CD4-positive, alpha-beta T cell treated with Interleukin-4 for 1 hour (primary cell): ENCODE results near the gene TTC5.
"Not testable (repeated sequence)": the region's sequence is repeated elsewhere in the genome, so short reads cannot be mapped to it uniquely, and the experiment has no call there.

ENCODE experiments used
- DNase-seq, 2 donors: peaks; one replicate each; pipeline ENCODE4 v3.0.0-alpha.2; 2020 to 2022

TTC5 gene, protein sequence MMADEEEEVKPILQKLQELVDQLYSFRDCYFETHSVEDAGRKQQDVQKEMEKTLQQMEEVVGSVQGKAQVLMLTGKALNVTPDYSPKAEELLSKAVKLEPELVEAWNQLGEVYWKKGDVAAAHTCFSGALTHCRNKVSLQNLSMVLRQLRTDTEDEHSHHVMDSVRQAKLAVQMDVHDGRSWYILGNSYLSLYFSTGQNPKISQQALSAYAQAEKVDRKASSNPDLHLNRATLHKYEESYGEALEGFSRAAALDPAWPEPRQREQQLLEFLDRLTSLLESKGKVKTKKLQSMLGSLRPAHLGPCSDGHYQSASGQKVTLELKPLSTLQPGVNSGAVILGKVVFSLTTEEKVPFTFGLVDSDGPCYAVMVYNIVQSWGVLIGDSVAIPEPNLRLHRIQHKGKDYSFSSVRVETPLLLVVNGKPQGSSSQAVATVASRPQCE

DNA sequence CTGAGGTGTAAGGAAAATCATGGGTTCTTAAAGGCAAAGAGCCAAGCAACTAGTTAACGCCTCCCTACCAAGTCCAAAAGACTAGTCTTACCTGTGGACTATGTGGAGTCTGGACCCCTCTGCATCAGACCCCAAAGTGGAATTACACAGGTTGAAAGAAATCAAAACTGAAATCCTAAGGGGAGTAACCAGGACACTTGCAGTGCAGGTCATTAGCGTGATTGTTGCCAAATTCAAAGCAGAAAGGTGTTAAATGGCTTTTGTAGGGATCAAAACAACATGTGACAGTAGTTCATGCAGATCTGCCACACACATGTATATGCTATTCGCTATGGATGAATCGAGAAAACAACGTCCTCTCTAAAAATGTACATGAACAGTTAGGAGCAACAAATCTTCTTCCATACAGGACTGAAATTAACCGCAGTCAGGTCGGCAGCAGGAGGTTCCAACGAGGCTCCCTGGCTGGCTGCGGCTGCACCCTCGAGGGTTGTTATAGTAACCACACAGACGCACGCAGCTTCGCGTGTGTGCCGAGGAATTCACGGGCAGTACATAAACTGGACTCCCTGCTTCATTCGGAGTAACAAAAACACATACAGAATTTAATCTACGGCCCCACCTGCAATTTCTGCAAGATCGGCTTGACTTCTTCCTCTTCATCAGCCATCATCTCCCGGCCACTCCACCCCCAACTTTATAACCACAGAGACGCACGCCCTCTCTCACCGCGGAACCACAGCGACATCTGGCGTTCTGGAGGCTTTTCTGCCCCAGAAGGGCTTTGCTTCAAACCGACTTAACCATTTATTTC, at the start of gene TTC5:
Gene TTC5 (minus strand): TSS at position 687 of the 814 bp plus-strand sequence. CDS start 14 bp downstream, at position 673.
- peak; percentile 89 to 93 for DNase-seq

DNA sequence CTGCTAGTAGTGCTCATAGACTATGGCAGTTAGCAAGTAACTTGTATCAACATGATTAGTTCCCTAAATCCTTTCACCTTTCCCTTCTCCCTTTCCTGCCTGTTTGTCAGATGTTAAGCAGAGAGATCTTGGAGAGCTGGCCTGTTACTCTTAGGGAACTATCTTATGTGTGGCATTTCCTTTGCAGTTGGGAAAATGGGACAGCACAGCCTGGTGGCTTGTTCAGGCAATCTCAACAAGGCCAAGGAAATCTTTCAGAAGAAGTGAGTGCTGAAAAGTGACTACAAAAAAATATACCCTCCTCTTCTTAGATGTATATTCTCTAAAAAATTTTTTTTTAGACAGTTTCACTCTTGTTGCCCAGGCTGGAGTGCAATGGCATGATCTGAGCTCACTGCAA, 45.1 kb upstream of the TTC5 start:
- DNase-seq: no peak

DNA sequence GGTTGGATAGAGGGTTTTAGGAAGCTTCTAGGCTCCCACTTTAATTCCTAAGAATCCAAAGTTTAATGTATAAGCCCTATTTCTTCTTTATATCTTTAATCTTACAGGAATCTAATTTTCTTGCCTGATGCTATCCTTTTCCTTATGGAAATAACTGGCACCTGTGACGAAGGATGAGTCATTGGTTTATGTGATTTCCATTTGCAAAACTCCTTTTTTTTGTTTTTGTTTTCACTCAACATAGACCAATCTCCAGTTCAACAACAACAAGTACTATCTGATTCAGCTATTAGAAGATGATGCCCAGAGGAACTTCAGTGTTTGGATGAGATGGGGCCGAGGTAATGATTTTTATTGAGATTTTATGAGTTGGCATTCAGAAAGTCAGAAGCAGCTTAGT, 44.5 kb upstream of the TTC5 start:
- no peak for DNase-seq

DNA sequence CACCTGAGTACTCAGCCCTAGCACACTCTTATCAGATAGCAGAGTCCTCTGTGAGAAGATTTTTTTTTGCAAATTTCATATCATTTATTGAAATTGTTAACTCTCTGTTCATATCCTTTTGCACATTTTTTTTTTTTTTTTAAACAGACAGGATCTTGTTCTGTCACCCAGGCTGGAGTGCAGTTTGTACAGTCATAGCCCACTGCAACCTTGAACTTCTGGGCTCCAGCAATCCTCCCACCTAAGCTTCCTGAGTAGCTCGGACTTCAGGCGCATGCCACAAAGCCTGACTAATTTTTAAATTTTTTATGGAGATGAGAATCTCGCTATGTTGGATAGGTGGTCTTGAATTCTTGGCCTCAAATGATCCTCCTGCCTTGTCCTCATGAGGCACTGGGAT, 42.0 kb upstream of the TTC5 start:
- no peak for DNase-seq

DNA sequence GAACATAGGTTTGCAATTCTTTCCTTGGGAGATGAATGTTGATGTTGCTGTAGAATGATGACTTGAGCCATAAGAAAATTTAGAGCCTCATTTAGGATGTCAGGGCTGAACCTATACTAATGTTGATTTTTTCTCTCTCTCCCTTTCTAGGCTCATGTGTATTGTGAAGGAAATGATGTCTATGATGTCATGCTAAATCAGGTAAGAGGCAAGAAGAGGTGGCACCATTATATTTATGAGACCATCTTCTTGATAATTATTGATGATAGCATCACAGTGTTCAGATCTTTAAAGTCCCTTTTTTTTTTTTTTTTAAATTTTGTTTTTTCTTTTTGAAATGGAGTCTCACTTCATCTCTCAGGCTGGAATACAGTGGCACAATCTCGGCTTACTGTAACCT, 41.0 kb upstream of the TTC5 start:
- no peak for DNase-seq

DNA sequence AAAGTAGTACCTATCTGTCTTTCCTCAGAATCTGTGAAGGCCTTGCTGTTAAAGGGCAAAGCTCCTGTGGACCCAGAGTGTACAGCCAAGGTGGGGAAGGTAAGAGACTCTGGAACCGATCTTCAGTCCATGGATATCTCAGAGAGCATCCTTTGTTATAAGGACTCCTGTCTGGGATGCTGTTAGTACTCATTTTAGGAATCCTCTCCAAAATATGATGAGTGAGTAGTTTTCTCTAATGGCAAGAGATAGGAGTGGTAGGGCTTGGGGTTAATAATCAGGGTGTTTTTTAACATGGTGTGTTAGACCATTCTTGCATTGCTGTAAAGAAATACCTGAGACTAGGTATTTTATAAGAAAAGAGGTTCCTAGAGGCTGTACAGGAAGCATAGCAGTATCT, 39.6 kb upstream of the TTC5 start:
- no peak for DNase-seq

DNA sequence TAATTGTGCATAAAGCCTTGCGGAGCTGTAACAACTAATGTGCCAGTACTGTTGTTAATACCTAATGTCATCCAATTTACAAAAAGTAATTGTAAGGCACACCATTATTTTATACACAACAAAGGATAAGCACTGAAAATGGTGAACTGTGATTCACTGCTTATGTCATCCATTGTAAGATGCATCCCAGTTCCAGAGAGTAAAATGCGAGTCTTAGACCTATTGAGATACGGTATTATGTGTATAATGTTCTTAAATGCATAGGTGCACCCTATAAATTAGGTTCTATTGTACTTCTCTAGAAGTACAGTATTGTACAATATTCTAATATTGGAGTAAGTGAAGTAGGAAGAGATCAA, 38.1 kb upstream of the TTC5 start:
- DNase-seq: no peak

DNA sequence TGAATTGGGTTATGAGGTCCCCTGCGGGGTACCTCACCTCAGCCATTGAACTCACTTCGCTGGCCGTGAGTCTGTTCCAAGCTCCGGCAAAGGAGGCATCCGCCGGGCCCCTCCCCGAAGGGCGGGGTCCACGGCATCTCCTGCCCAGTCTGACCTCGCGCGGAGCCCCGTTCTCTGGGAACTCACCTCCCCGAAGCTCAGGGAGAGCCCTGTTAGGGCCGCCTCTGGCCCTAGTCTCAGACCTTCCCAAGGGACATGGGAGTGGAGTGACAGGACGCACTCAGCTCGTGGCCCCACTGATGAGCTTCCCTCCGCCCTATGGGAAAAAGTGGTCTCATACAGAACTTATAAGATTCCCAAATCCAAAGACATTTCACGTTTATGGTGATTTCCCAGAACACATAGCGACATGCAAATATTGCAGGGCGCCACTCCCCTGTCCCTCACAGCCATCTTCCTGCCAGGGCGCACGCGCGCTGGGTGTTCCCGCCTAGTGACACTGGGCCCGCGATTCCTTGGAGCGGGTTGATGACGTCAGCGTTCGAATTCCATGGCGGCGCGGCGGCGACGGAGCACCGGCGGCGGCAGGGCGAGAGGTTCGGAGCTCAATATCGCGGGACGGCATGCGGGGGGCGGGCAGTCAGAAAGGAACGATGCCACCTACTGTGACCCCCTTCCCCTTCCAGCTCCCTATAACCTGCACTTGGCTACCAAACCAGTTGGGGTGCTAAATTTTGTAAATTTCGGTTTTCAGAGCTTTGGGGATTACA, 37.5 kb upstream of the TTC5 start, which contains the start of gene PARP2:
Gene PARP2 (plus strand): TSS at position 544 of the 770 bp plus-strand sequence. CDS start 7 bp downstream, at position 551.
- peak; percentile 95 to 97 for DNase-seq

DNA sequence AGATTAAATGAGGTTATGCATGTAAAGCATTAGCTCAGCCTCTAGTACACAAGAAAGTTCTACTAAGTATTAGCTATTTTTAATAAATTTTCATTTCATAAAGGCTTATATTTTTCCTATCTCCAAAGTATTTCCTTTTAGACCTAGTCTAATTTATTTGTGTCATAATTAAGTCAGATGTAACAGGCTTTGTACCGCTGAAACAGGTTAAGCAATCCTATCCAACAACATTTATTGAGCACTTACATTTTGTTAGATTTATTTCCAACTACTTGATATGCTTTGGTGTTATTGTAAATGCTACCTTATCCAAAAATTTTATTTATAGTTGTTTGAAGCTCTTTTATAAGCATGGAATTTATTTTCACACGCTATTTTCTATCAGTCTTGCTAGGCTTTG, 35.9 kb upstream of the TTC5 start:
- DNase-seq: no peak

DNA sequence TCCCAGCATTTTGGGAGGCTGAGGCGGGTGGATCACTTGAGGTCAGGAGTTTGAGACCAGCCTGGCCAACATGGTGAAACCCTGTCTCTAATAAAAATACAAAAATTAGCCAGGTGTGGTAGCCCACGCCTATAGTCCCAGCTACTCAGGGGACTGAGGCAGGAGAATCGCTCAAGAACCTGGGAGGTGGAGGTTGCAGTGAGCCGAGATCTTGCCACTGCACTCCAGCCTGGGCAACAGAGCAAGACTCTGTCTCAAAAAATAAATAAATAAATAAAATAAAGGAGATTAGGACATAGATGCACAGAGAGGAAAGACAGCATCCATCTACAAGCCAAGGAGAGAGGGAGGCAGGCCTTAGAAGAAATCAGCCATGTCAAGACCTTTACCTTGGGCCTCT, 35.3 kb upstream of the TTC5 start:
- DNase-seq: not testable (repeated sequence)

DNA sequence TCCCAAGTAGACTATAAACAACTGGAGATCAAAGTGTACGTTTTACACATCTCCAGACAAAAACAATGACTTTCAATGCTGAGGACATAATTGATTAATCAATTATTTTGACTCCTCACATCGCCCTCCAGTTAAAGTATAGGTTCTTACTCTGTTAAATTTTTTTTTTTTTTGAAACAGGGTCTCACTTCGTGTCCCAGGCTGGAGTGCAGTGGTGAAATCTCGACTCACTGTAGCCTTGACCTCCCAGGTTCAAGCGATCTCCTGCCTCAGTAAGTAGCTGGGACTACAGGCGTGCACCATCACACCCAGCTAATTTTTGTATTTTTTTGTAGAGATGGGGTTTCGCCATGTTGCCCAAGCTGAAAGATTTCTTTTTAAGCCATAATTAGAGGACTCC, 28.3 kb upstream of the TTC5 start:
- DNase-seq: no peak

DNA sequence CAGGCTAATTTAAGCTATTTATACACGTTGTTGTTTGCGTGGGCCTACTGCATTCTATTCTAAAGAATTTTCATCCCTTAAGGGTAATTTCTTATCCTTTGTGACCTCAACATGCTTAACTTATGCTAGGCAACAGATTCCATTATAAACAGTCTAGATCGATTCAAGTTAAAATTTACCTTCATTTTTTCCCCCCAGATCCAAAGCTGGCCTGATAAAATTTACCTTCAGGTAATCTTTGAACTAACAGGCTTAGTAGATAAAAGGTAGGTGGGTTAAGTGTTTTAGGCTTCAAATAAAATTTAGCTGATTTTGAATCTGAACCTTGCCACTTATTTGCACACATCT, 27.7 kb upstream of the TTC5 start:
- DNase-seq: no peak

DNA sequence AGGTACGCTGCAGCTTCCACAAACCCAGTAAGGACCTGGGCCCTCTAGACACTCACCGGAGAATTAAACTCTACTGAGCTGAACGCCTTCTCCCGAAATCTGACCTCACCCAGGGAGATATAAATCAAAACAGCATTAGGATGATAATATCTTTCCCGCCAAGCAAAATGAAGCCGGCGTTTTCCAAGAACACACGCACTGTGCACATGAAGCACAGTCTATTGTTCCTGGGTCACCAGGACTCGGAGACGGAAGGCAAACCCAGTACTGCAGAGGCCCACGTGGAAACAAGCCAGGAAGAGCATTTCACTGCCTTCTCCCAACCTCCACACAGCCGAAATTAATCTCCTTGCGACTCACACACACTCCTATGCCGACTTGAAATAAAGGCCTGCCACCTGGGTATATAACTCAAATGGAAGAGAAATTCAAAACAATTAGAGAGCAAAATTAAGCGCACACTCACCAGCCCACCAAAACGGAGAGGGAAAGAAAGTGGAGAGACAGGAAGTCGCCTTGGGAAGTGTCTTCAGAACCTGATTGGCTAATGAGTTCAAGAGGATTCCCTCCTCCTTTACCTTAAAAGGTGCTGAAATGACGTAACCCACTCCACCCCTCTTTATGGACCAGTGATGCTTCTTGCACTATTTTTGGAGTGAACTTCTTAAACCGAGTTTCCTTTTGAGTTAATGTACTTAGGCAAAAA, 27.2 kb upstream of the TTC5 start, which contains the start of gene CCNB1IP1:
Gene CCNB1IP1 (minus strand): TSS at position 492 of the 706 bp plus-strand sequence. CDS start 16,756 bp downstream, outside the sequence.
- peak; percentile 70 to 87 for DNase-seq

DNA sequence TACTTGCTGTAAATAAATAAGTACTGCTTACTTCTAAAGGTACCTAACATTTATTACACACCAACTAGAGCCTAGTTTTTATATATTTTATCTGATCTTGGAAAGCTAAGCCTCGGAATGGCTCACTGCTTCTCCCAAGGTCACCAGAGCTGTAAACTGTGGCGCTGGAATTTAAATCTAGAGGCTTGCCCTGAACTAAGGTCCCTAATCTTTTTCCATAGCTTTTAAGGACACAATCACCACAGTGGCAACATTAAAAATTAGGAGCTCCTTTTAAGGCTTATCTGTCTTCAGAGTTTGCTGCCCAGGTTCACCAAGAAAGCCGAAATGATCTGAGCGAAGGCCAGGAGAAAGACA, 26.7 kb upstream of the TTC5 start:
- DNase-seq: no peak

DNA sequence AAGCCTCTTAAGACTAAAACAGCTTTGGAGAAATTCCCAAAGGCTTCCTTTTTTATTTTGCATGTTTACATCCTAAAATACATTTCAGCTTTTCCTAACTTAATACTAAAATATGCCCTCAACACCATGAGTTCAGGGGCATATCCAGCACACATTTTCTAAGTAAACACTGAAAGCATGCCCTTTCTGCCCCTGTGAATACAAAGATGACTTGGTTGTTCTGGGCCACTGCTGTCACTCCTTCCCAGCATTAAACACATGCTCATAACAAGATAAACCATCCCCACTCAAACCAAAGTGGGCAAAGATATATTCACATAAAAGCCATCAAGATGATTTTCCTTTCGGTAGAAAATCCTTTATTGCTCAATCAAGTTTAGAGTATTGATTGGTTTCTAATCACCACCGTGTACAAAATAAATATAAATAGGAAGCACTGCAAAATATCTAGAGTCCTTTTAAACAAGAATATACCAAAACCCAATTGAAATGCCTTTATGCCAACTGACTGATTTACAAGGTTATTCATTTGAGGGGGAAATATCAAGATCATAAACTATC, 25.4 kb upstream of the TTC5 start:
- DNase-seq: no peak

DNA sequence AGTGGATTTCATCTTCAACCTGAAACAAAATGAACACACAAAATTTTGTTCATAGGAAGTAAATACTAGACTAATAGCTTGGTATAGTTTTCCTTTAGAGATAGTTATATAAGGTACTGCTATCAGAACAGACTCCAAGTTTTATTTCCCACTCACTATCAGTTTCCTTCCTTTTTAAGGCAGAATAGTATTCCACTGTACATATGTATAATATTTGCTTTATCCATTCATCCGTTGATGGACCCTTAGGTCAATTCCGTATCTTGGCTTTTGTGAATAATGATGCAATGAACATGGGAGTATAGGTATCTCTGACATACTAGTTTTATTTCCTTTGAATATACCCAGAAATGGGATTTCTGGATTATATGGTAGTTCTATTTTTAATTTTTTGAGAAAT, 23.6 kb upstream of the TTC5 start:
- no peak for DNase-seq

DNA sequence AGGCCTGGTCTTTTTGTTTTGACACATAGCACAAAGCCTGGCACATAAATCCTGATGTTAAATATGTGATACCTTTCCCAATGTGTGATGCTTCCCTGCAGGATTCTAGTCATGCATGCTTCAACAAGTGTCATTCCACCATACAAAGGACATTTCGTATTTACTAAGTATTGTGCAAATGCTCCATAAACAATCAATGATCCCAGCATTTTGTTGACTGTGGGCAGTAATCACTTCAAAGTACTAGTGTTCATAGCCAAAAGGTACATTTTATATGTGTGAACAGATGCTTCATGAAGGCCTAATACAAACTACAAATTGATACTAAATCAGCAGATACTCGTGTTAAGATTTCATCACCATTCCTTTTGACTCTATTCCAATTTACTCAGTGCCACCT, 23.0 kb upstream of the TTC5 start:
- no peak for DNase-seq

DNA sequence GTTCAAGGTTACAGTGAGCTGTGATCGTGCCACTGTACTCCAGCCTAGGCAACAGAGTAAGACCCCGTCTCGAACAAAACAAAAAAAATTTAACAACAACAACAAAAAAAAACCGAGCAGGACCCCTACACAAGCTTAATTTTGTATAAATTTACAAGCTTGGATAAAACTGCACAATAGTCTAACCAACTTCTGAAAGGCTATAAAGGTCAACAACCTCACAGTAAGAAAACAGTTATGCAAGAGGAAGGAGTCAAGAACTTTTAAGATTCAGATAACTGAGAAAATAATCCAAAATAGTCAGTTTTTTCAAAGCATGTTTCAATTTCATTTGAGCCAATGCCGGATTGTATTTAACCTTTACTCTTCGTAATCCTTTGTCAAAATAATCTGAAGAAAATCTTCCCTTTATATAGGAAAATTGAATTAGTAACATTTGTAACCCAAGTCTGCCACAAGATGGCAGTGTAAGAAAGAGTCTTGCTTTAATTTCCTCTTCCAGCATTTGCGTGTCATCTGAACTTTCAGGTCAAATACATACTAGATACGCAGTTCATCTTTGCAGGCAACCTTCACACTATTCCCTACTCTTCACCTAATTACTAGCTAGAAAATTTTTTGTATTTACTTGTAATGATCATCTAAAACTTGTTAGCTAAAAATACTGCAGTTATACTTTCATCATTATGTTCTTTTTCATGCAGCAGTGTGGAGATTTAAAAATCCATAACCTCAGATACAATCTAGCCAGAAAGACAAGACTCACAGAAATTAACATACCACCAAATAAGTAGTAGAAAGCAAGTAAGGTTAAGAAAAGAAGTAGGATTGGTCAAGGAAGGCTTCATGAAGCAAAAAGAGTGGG, 21.5 kb upstream of the TTC5 start:
- peak; percentile 21 to 80 for DNase-seq

DNA sequence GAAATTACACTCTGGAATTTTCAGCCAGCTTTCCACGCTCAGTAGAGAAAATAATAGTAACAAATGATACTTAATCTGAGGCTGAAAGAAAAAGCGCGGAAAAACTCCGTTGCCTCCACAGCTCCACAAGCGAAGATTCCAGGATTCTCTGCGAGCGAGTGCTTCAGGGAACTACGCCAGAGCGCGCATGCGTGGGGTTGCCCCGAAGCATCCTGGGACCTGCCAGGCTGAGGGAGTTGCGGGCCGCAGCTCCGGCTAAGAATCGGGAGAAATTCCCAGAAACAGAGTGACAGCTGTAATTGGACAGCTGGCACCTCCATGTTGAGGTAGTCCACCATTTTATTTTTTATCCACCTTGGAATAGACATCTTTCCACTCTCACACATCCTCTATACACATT, 12.0 kb upstream of the TTC5 start:
- no peak for DNase-seq

DNA sequence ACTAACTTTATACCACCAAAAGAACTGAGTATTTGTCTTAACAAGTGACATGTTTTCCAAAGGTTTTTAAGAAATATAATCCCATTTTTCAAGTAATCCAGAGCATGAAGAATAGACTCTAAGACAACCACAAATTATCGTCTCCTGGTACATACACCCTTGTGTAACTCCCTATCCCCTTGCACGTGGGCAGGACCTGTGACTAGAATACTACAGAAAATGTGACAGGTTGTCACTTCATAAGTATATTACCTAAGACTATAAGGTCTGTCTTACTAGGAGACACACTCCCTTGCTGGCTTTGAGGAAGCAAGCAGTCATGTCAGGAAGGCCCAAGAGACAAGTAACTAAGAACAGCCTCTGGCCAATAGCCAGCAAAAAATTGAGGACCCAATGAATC, 8.3 kb upstream of the TTC5 start:
- no peak for DNase-seq

DNA sequence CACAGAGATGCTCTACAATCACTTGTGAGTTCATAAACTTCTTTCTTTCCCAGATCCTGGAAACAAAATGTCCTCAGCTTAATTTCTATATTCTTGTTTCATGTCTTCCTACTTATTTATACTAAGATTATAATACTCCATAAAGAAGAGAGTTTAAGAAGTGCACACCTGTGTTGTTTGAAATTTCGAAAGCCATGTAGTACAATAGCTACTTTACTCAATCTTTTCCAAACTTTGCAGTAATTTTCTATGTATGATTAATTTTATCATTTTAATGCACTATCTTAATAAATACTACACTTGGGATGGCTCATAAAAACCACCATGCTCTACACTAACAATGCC, 300 bp upstream of the TTC5 start:
- no peak for DNase-seq
